Raji (cell line): ENCODE measurements around the gene GLI3.

Experiments used
- POLR2A ChIP-seq: IDR thresholded peaks from 2 replicates; pipeline ENCODE4 v1.6.1; 2011; ENCODE audit warnings: low read depth, low read length, control low read depth; ENCODE audit not compliant: insufficient read depth

The GLI3 gene

GRCh38 chr7:41915871-41916270 is 321.1 kb downstream of the GLI3 start:
- no peak for TF ChIP-seq POLR2A

- TF ChIP-seq POLR2A = no peak
Measured at GRCh38 chr7:41912851-41913567, 324.0 kb downstream of the GLI3 start.

- TF ChIP-seq POLR2A = no peak
Measured at GRCh38 chr7:41912426-41912825, 324.6 kb downstream of the GLI3 start.

GRCh38 chr7:41911792-41912191 is 325.2 kb downstream of the GLI3 start:
- no peak for TF ChIP-seq POLR2A
